BLaER1 (cell line): ENCODE results near the gene HOXD3.

ENCODE experiments used
- H3K27ac ChIP-seq: shearing (Covaris generic); formaldehyde crosslinking; 2 replicates; pipeline ENCODE4 v1.8.1; 2022
- H3K27me3 ChIP-seq: shearing (Covaris generic); formaldehyde crosslinking; 2 replicates; pipeline ENCODE4 v1.8.1; 2022
- H3K36me3 ChIP-seq: shearing (Covaris generic); formaldehyde crosslinking; 2 replicates; pipeline ENCODE4 v1.8.1; 2022
- H3K4me1 ChIP-seq: shearing (Covaris generic); formaldehyde crosslinking; 2 replicates; pipeline ENCODE4 v1.8.1; 2022
- H3K4me2 ChIP-seq: shearing (Covaris generic); formaldehyde crosslinking; 2 replicates; pipeline ENCODE4 v1.8.1; 2022
- H3K4me3 ChIP-seq: shearing (Covaris generic); formaldehyde crosslinking; 2 replicates; pipeline ENCODE4 v1.8.1; 2022
- H3K9ac ChIP-seq: shearing (Covaris generic); formaldehyde crosslinking; 2 replicates; pipeline ENCODE4 v1.8.1; 2022
- H3K9me3 ChIP-seq: shearing (Covaris generic); formaldehyde crosslinking; 2 replicates; pipeline ENCODE4 v1.8.1; 2022
- H4K20me1 ChIP-seq: shearing (Covaris generic); formaldehyde crosslinking; 2 replicates; pipeline ENCODE4 v1.8.1; 2022
- Cebpa-rat ChIP-seq: shearing (Covaris generic); IDR thresholded peaks from 2 replicates; pipeline ENCODE4 v1.8.1; 2022

The HOXD3 gene

GRCh38 chr2:176127774-176128072, 29.4 kb upstream of the HOXD3 start:
- H3K9ac ChIP-seq = no peak overlapping the region
- no peaks in the 10 kb centered on the region for H3K36me3 ChIP-seq
- no peak overlapping the region for H3K4me2 ChIP-seq
- peaks cover 100% of the 10 kb centered on the region for H3K27me3 ChIP-seq
- H3K27ac ChIP-seq = no peak overlapping the region
- H4K20me1 ChIP-seq = peaks cover 92% of the 10 kb centered on the region
- H3K4me1 ChIP-seq = peaks cover 12% of the 10 kb centered on the region
- H3K9me3 ChIP-seq = peaks cover 39% of the 10 kb centered on the region
- TF ChIP-seq Cebpa-rat = no peak
- H3K4me3 ChIP-seq = no peak overlapping the region

GRCh38 chr2:176128172-176128981, 28.7 kb upstream of the HOXD3 start:
- Histone ChIP-seq H3K36me3 (no peaks in the 10 kb centered on the region), H3K27me3 (peaks cover 100% of the 10 kb centered on the region), H3K9me3 (peaks cover 33% of the 10 kb centered on the region), H3K9ac (no peak overlapping the region), H4K20me1 (peaks cover 92% of the 10 kb centered on the region), H3K4me1 (peaks cover 12% of the 10 kb centered on the region), H3K27ac (no peak overlapping the region), H3K4me2 (peak overlapping the region; percentile 72), H3K4me3 (peak overlapping the region; percentile 52)
- no peak for TF ChIP-seq Cebpa-rat

GRCh38 chr2:176128982-176129796, 27.9 kb upstream of the HOXD3 start, which contains the start of gene HOXD8:
HOXD8 (plus strand) TSS chr2:176129705; CDS start chr2:176130367, 662 bp downstream.
- Histone ChIP-seq H3K9me3 (peaks cover 25% of the 10 kb centered on the region), H3K4me2 (peak within 1 kb of the TSS; percentile 72), H3K4me3 (peak within 1 kb of the TSS; percentile 52), H3K9ac (no peak within 1 kb of the TSS), H4K20me1 (peaks cover 87% of the 10 kb centered on the region), H3K36me3 (no peaks in the 10 kb centered on the region), H3K27ac (no peak within 1 kb of the TSS), H3K4me1 (peaks cover 12% of the 10 kb centered on the region), H3K27me3 (peaks cover 100% of the 10 kb centered on the region)
- TF ChIP-seq Cebpa-rat = no peak

GRCh38 chr2:176129813-176130146, 27.3 kb upstream of the HOXD3 start:
- 0 out of 2 replicates have a peak overlapping the region, but pooled peaks have one; percentile 22 for H3K4me3 ChIP-seq
- no peak for TF ChIP-seq Cebpa-rat
- H4K20me1 ChIP-seq = peaks cover 81% of the 10 kb centered on the region
- peaks cover 12% of the 10 kb centered on the region for H3K4me1 ChIP-seq
- H3K4me2 ChIP-seq = no peak overlapping the region
- H3K27ac ChIP-seq = no peak overlapping the region
- H3K9ac ChIP-seq = no peak overlapping the region
- peaks cover 25% of the 10 kb centered on the region for H3K9me3 ChIP-seq
- H3K27me3 ChIP-seq = peaks cover 100% of the 10 kb centered on the region
- H3K36me3 ChIP-seq = no peaks in the 10 kb centered on the region

DNA sequence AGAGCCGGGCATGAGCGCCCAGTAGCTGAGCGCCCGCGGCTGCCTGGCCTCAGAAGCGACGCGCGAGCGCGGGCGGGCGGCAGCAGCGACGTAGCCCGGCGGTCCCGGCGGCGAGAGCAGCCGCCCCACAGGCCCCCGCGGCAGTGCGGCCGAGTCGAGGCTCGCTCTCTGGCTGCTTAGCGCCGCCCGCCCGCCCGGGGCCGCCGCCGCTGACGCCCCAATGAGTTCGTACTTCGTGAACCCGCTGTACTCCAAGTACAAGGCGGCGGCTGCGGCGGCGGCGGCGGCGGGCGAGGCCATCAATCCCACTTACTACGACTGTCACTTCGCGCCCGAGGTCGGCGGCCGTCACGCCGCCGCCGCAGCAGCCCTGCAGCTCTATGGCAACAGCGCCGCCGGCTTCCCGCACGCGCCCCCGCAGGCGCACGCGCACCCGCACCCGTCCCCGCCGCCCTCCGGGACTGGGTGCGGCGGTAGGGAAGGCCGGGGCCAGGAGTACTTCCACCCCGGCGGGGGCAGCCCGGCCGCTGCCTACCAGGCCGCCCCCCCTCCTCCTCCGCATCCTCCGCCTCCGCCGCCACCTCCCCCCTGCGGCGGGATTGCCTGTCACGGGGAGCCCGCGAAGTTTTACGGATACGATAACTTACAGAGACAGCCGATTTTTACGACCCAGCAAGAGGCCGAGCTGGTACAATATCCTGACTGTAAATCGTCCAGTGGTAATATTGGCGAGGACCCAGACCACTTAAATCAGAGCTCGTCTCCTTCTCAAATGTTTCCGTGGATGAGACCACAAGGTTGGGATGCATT, 26.8 kb upstream of the HOXD3 start:
- Histone ChIP-seq H3K27me3 (peaks cover 100% of the 10 kb centered on the region), H4K20me1 (peaks cover 75% of the 10 kb centered on the region), H3K36me3 (no peaks in the 10 kb centered on the region), H3K9ac (no peak overlapping the region), H3K4me1 (peaks cover 12% of the 10 kb centered on the region), H3K27ac (no peak overlapping the region), H3K4me3 (0 out of 2 replicates have a peak overlapping the region, but pooled peaks have one; percentile 22), H3K4me2 (no peak overlapping the region), H3K9me3 (peaks cover 25% of the 10 kb centered on the region)
- no peak for TF ChIP-seq Cebpa-rat

GRCh38 chr2:176130957-176131847, 25.9 kb upstream of the HOXD3 start:
- no peak overlapping the region for H3K4me3 ChIP-seq
- H3K4me1 ChIP-seq = peaks cover 20% of the 10 kb centered on the region
- peaks cover 71% of the 10 kb centered on the region for H4K20me1 ChIP-seq
- peaks cover 100% of the 10 kb centered on the region for H3K27me3 ChIP-seq
- no peak overlapping the region for H3K9ac ChIP-seq
- no peak overlapping the region for H3K27ac ChIP-seq
- H3K4me2 ChIP-seq = no peak overlapping the region
- peaks cover 25% of the 10 kb centered on the region for H3K9me3 ChIP-seq
- no peak for TF ChIP-seq Cebpa-rat
- H3K36me3 ChIP-seq = no peaks in the 10 kb centered on the region

GRCh38 chr2:176131848-176132158, 25.3 kb upstream of the HOXD3 start:
- no peak overlapping the region for H3K4me2 ChIP-seq
- H4K20me1 ChIP-seq = peaks cover 65% of the 10 kb centered on the region
- no peak overlapping the region for H3K4me3 ChIP-seq
- H3K9ac ChIP-seq = no peak overlapping the region
- no peak for TF ChIP-seq Cebpa-rat
- H3K4me1 ChIP-seq = peaks cover 26% of the 10 kb centered on the region
- H3K27ac ChIP-seq = no peak overlapping the region
- H3K27me3 ChIP-seq = peaks cover 100% of the 10 kb centered on the region
- peaks cover 29% of the 10 kb centered on the region for H3K9me3 ChIP-seq
- H3K36me3 ChIP-seq = no peaks in the 10 kb centered on the region

DNA sequence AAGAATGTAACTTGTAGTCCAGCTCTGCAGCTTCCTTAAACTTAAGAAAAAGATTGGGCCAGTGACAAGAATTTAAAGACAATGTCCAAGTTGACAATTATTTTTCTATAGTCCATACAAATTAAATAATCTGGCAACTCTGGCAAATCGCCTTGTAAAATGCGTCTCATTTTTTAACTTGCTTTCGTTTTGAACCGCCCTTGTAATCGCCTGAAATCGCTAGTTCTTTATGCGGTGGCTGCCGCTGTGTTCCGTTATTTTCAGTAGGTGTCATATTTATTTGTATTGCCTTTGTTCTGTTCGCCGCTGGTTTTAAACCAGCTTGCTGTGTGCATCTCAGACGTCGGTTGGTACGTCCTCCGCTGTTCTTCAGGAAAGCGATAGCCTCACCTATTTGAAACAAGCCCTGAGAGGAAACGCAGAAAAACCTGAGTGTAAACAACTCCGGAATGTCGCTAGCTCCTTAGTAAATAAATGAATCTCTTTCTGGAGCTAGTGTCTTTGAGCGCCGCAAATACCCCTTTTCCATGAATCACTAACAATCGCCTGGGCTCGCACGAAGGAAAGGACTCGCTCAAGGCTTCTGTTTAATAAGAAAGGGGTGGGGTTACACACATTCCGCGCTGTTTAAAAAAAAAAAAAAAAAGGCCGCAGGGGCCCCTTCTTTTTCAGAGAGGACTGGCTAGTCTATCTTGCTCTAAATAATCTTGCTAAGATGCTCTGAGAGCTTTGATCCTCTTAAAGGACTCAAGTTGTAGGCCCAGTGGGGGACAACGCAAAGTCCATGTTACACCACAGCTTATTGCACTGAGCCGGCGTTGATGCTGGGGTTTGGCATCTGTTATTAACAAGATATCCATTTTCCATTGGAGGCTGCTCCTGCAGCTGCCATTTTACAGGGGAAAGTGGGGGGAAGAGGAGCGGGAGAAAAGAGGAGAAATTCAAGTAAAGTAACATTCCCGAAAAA, 24.6 kb upstream of the HOXD3 start:
- Histone ChIP-seq H3K4me3 (no peak overlapping the region), H3K9ac (no peak overlapping the region), H4K20me1 (peaks cover 58% of the 10 kb centered on the region), H3K36me3 (no peaks in the 10 kb centered on the region), H3K4me2 (no peak overlapping the region), H3K27me3 (peaks cover 99% of the 10 kb centered on the region), H3K4me1 (peaks cover 26% of the 10 kb centered on the region), H3K9me3 (peaks cover 31% of the 10 kb centered on the region), H3K27ac (no peak overlapping the region)
- TF ChIP-seq Cebpa-rat = no peak
